ENCODE measurements around the gene ALDOB. TPM values are rescaled to one million over a fixed set of nuclear protein-coding genes. Genes with fewer than 3 reads are reported as not detected.

The ALDOB gene
- total RNA-seq, 1 experiment from 2014 or later = not detected

DNA sequence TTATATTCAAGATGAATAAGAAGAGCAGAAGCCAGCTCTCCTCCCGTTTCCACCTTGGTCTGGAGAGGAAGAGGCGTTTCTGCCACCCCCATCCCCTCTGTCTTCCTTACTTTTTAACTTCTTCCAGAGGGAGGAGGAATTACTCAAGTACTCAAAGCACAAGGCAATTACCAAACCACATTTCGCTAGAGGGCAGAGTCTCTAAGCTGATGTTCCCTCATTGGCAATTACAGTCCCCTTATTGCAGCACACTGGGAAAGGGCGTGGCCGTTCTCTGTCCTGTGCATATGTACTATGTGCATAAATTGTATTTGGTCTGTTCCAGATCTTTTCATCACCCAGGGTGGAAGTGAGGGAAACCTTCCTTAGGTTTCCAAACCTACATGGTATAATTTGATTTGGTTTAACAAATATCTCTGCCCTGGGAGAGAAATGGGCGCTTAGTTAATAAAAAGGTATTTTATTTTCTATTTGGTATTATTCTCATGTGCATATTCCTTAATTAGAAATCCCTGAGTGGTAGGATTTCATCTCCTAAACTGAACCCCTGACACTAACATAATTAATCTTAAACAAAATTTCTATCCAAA is 29.8 kb upstream of the ALDOB start:
- Histone ChIP-seq H4K20me1 (ENCODE audit: insufficient read depth, low read depth, low read length) (no peaks in the 10 kb centered on the region), H3K27ac (ENCODE audit: low read length) (no peak overlapping the region), H3K9ac (ENCODE audit: low read length) (no peak overlapping the region), H3K4me2 (ENCODE audit: low read depth, low read length, poor library complexity, severe bottlenecking) (no peak overlapping the region), H3K9me2 (replicated peaks; ENCODE audit: insufficient read depth, low read length) (no peaks in the 10 kb centered on the region), H3K27me3 (ENCODE audit: low read length) (no peaks in the 10 kb centered on the region), H3K36me3 (ENCODE audit: insufficient read depth, low read length) (no peaks in the 10 kb centered on the region), H3K4me1 (ENCODE audit: low read length) (no peaks in the 10 kb centered on the region), H3K9me3 (ENCODE audit: low read length) (no peaks in the 10 kb centered on the region), H2AFZ (ENCODE audit: low read length) (no peak overlapping the region), H3K4me3 (ENCODE audit: low read length) (no peak overlapping the region), H3K79me2 (ENCODE audit: low read length) (no peaks in the 10 kb centered on the region)
- DNase-seq = peak; percentile 76

DNA sequence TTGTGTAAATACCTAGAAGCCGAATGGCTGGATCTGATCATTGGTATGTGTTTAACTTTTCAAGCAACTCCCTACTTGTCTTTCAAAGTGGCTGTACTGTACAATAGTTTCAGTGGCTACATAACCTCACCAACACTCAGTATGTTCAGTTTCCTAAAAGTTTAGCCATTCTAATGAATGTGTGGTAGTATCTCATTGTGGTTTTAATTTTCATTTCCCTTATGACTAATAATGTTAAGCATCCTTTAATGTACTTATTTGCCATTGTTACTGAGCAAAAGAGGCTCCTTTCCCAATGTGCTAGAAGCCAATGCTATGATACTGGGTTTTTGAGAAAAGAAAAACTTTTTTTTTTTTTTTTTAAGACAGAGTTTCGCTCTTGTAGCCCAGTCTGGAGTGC is 27.8 kb upstream of the ALDOB start:
- H3K9ac ChIP-seq (ENCODE audit: low read length) = no peak overlapping the region
- H3K27ac ChIP-seq (ENCODE audit: low read length) = no peak overlapping the region
- H3K4me2 ChIP-seq (ENCODE audit: low read depth, low read length, poor library complexity, severe bottlenecking) = no peak overlapping the region
- H3K9me2 ChIP-seq (replicated peaks; ENCODE audit: insufficient read depth, low read length) = no peaks in the 10 kb centered on the region
- no peaks in the 10 kb centered on the region for H3K36me3 ChIP-seq (ENCODE audit: insufficient read depth, low read length)
- H4K20me1 ChIP-seq (ENCODE audit: insufficient read depth, low read depth, low read length) = no peaks in the 10 kb centered on the region
- H3K9me3 ChIP-seq (ENCODE audit: low read length) = no peaks in the 10 kb centered on the region
- H3K79me2 ChIP-seq (ENCODE audit: low read length) = no peaks in the 10 kb centered on the region
- H3K4me1 ChIP-seq (ENCODE audit: low read length) = no peaks in the 10 kb centered on the region
- H2AFZ ChIP-seq (ENCODE audit: low read length) = no peak overlapping the region
- H3K4me3 ChIP-seq (ENCODE audit: low read length) = no peak overlapping the region
- no peak for DNase-seq
- no peaks in the 10 kb centered on the region for H3K27me3 ChIP-seq (ENCODE audit: low read length)

DNA sequence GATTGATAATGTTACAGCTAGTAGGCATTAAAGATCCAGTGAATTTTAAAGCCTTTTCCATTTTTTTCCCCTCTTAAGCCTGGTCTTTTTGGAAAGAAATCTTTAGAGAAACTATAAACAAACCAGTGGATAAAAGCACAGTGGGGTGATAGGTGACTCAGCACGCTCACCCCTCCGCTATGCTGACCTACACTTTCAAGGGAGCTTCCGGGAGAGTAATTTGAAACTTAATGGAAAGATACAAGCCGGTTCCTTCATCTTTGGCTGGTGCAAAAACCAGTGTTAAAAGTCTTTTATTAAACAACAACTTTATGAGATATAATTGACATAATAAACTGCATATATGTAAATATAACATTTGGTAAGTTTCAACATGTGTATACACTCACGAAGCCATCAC is 27.0 kb upstream of the ALDOB start:
- H3K27me3 ChIP-seq (ENCODE audit: low read length) = no peaks in the 10 kb centered on the region
- no peaks in the 10 kb centered on the region for H3K36me3 ChIP-seq (ENCODE audit: insufficient read depth, low read length)
- H3K4me3 ChIP-seq (ENCODE audit: low read length) = no peak overlapping the region
- H3K79me2 ChIP-seq (ENCODE audit: low read length) = no peaks in the 10 kb centered on the region
- no peak overlapping the region for H3K4me2 ChIP-seq (ENCODE audit: low read depth, low read length, poor library complexity, severe bottlenecking)
- H3K4me1 ChIP-seq (ENCODE audit: low read length) = no peaks in the 10 kb centered on the region
- H4K20me1 ChIP-seq (ENCODE audit: insufficient read depth, low read depth, low read length) = no peaks in the 10 kb centered on the region
- H3K9me2 ChIP-seq (replicated peaks; ENCODE audit: insufficient read depth, low read length) = no peaks in the 10 kb centered on the region
- H3K27ac ChIP-seq (ENCODE audit: low read length) = no peak overlapping the region
- no peak overlapping the region for H2AFZ ChIP-seq (ENCODE audit: low read length)
- DNase-seq = no peak
- H3K9me3 ChIP-seq (ENCODE audit: low read length) = no peaks in the 10 kb centered on the region
- H3K9ac ChIP-seq (ENCODE audit: low read length) = no peak overlapping the region

DNA sequence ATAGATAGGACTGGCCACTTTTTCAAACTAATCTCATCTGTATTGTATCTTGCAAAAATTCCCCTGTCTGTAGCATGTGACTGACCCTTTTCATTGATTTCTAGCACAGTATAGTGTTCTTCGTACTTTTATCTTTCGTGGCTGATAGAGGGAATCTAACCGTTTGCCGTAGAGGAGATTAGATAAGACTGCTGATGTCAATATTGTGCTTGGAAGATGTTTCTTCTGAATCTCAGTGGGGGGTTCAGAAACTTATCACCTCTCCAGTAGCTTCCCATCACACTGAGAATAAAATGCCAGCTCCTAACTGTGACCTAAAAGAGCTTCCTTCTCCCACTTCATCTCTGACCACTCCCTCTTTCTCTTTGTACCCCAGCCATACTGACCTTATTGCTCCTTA is 25.4 kb upstream of the ALDOB start:
- H4K20me1 ChIP-seq (ENCODE audit: insufficient read depth, low read depth, low read length) = no peaks in the 10 kb centered on the region
- H3K9ac ChIP-seq (ENCODE audit: low read length) = no peak overlapping the region
- no peaks in the 10 kb centered on the region for H3K4me1 ChIP-seq (ENCODE audit: low read length)
- H3K9me3 ChIP-seq (ENCODE audit: low read length) = no peaks in the 10 kb centered on the region
- H3K9me2 ChIP-seq (replicated peaks; ENCODE audit: insufficient read depth, low read length) = no peaks in the 10 kb centered on the region
- no peak overlapping the region for H2AFZ ChIP-seq (ENCODE audit: low read length)
- no peak overlapping the region for H3K4me3 ChIP-seq (ENCODE audit: low read length)
- no peak overlapping the region for H3K27ac ChIP-seq (ENCODE audit: low read length)
- no peaks in the 10 kb centered on the region for H3K36me3 ChIP-seq (ENCODE audit: insufficient read depth, low read length)
- H3K27me3 ChIP-seq (ENCODE audit: low read length) = no peaks in the 10 kb centered on the region
- no peak overlapping the region for H3K4me2 ChIP-seq (ENCODE audit: low read depth, low read length, poor library complexity, severe bottlenecking)
- no peak for DNase-seq
- no peaks in the 10 kb centered on the region for H3K79me2 ChIP-seq (ENCODE audit: low read length)

DNA sequence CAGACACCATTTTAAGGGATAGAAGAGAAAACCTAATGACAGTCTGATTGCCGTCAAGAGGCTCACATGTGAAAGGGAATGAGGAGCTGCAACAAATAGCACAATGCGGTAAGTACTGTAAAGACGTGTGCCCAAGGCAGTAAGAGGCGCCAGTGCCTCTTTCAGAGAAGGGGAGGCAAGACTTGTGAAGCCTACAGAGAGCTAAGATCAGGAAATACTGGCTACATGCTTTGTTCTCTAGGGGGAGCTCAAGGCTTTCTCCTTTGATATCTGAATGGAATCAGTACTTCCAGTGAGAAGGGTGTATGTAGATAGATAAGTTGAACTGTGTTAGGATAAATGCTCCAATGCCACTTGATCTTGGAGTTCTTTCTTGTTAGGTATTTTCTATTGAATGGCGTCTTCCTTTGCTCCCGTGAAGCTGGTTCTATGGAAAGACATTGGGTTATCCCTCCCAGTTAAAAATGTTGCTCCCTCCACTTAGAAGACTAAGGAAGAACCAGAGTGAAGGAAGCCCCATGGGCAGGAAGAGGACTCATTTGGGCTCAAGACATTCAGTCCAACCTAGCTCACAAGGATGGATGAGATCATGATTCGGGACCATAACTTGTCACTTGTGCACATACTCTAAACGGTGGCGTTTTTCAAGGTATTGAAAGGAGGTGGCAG is 23.5 kb upstream of the ALDOB start:
- H3K4me3 ChIP-seq (ENCODE audit: low read length) = no peak overlapping the region
- no peaks in the 10 kb centered on the region for H4K20me1 ChIP-seq (ENCODE audit: insufficient read depth, low read depth, low read length)
- peak; percentile 83 for DNase-seq
- H2AFZ ChIP-seq (ENCODE audit: low read length) = no peak overlapping the region
- H3K27ac ChIP-seq (ENCODE audit: low read length) = no peak overlapping the region
- H3K4me2 ChIP-seq (ENCODE audit: low read depth, low read length, poor library complexity, severe bottlenecking) = no peak overlapping the region
- H3K9me3 ChIP-seq (ENCODE audit: low read length) = no peaks in the 10 kb centered on the region
- no peaks in the 10 kb centered on the region for H3K4me1 ChIP-seq (ENCODE audit: low read length)
- H3K9me2 ChIP-seq (replicated peaks; ENCODE audit: insufficient read depth, low read length) = no peaks in the 10 kb centered on the region
- H3K36me3 ChIP-seq (ENCODE audit: insufficient read depth, low read length) = no peaks in the 10 kb centered on the region
- no peaks in the 10 kb centered on the region for H3K79me2 ChIP-seq (ENCODE audit: low read length)
- no peaks in the 10 kb centered on the region for H3K27me3 ChIP-seq (ENCODE audit: low read length)
- H3K9ac ChIP-seq (ENCODE audit: low read length) = no peak overlapping the region

DNA sequence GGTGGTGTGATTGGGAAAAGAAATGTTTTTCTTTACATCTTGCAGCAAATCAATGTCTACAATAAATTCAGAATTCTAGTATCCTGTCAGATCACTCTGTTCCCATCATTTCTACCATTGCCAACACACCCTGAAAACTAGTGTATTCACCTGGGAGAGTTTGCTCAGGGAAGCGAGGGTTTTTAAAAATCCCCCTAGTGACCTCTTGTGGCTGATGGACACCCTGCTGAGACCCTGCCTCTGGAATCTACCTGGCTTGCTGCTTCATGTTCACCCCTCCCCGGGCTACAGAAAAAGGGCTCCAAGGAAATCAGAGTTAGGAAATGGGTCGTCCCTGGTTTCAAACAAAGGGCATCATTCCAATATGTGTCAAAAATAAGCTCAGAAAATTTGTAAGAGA is 21.4 kb upstream of the ALDOB start:
- no peak overlapping the region for H3K9ac ChIP-seq (ENCODE audit: low read length)
- no peak overlapping the region for H3K4me2 ChIP-seq (ENCODE audit: low read depth, low read length, poor library complexity, severe bottlenecking)
- no peaks in the 10 kb centered on the region for H3K9me3 ChIP-seq (ENCODE audit: low read length)
- H3K27me3 ChIP-seq (ENCODE audit: low read length) = no peaks in the 10 kb centered on the region
- H3K79me2 ChIP-seq (ENCODE audit: low read length) = no peaks in the 10 kb centered on the region
- no peaks in the 10 kb centered on the region for H4K20me1 ChIP-seq (ENCODE audit: insufficient read depth, low read depth, low read length)
- no peaks in the 10 kb centered on the region for H3K4me1 ChIP-seq (ENCODE audit: low read length)
- H2AFZ ChIP-seq (ENCODE audit: low read length) = no peak overlapping the region
- no peak for DNase-seq
- H3K27ac ChIP-seq (ENCODE audit: low read length) = no peak overlapping the region
- no peaks in the 10 kb centered on the region for H3K9me2 ChIP-seq (replicated peaks; ENCODE audit: insufficient read depth, low read length)
- H3K36me3 ChIP-seq (ENCODE audit: insufficient read depth, low read length) = no peaks in the 10 kb centered on the region
- H3K4me3 ChIP-seq (ENCODE audit: low read length) = no peak overlapping the region

DNA sequence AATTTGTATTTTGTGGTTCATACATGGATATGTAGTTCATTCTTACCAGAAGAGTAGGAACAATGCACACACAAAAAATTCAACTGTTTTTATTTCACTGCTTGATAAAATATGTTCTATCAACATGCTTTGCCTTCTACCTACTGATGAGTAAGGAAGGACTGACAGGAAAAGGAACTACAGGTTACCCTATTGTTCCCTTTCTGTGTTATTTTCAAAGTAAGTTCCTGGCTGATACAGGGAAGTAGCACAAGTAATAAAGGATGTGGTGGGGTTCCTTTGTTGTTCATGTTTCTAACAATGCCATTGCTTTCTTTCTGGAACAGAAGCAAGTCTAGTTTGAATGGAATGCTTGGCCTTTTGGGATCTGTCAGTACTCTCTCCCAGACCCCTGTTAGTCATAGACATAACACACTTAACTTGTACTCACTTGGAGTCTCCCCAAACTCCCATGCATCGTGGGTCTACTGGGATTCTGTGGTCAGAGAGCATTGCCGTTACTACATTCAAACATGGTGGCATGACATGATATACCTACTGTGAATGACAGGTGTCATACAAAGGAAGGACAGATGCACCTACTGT is 20.2 kb upstream of the ALDOB start:
- H3K4me2 ChIP-seq (ENCODE audit: low read depth, low read length, poor library complexity, severe bottlenecking) = no peak overlapping the region
- H3K4me1 ChIP-seq (ENCODE audit: low read length) = no peaks in the 10 kb centered on the region
- H3K36me3 ChIP-seq (ENCODE audit: insufficient read depth, low read length) = no peaks in the 10 kb centered on the region
- H4K20me1 ChIP-seq (ENCODE audit: insufficient read depth, low read depth, low read length) = no peaks in the 10 kb centered on the region
- no peak for DNase-seq
- H3K27me3 ChIP-seq (ENCODE audit: low read length) = no peaks in the 10 kb centered on the region
- H3K9ac ChIP-seq (ENCODE audit: low read length) = no peak overlapping the region
- H3K4me3 ChIP-seq (ENCODE audit: low read length) = no peak overlapping the region
- H3K9me3 ChIP-seq (ENCODE audit: low read length) = no peaks in the 10 kb centered on the region
- H2AFZ ChIP-seq (ENCODE audit: low read length) = no peak overlapping the region
- H3K27ac ChIP-seq (ENCODE audit: low read length) = no peak overlapping the region
- H3K79me2 ChIP-seq (ENCODE audit: low read length) = no peaks in the 10 kb centered on the region
- H3K9me2 ChIP-seq (replicated peaks; ENCODE audit: insufficient read depth, low read length) = no peaks in the 10 kb centered on the region

DNA sequence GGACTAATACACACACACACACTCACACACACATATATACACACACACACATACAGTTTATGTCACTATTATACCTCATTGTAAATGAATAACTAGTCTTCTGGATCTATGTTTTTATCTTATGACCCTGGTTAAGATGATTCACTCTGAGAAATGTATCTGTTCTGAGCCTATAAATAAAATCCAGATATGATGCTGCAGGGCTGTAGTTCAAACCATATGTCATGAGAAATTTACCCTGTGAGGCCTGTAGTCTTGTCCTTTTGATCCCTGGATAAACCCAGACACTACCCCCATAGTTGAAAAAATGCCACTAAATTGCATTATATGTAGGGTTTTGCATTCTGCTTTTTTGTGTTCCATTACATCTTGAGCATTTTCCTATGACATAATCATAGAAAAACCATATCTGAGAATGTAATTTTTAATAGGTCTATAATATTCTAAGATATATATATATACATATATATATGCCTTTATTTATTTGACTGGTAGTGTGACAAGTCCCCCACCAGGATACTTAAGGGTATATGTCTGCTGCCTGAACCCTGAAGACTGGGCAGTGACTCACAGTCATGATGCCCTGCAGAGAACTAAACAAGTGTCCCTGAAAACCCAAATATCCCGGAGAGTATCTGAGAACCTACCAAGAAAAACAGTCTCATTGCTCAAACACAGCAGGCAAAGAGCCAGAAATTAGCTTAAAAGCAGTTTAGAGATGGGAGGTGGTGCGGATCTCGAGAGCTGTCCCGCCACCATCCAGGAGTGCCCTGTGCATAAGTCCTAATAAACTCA is 18.4 kb upstream of the ALDOB start:
- H4K20me1 ChIP-seq (ENCODE audit: insufficient read depth, low read depth, low read length) = no peaks in the 10 kb centered on the region
- H3K4me3 ChIP-seq (ENCODE audit: low read length) = no peak overlapping the region
- DNase-seq = no peak
- H3K4me1 ChIP-seq (ENCODE audit: low read length) = peaks cover 6% of the 10 kb centered on the region
- H3K4me2 ChIP-seq (ENCODE audit: low read depth, low read length, poor library complexity, severe bottlenecking) = no peak overlapping the region
- H3K36me3 ChIP-seq (ENCODE audit: insufficient read depth, low read length) = no peaks in the 10 kb centered on the region
- no peaks in the 10 kb centered on the region for H3K9me2 ChIP-seq (replicated peaks; ENCODE audit: insufficient read depth, low read length)
- no peaks in the 10 kb centered on the region for H3K79me2 ChIP-seq (ENCODE audit: low read length)
- no peak overlapping the region for H3K9ac ChIP-seq (ENCODE audit: low read length)
- no peak overlapping the region for H3K27ac ChIP-seq (ENCODE audit: low read length)
- no peaks in the 10 kb centered on the region for H3K9me3 ChIP-seq (ENCODE audit: low read length)
- H2AFZ ChIP-seq (ENCODE audit: low read length) = no peak overlapping the region
- H3K27me3 ChIP-seq (ENCODE audit: low read length) = no peaks in the 10 kb centered on the region
